Measurements from ENCODE around the gene NUP188. TPM values are rescaled to one million over a fixed set of nuclear protein-coding genes. Genes with fewer than 3 reads are reported as not detected.

NUP188 gene
- total and polyA plus RNA-seq, 2 of the 13 experiments (the other 11 are each of a cell fraction or from before 2014, with no cell fraction given): 28.0 to 38.5 TPM

DNA sequence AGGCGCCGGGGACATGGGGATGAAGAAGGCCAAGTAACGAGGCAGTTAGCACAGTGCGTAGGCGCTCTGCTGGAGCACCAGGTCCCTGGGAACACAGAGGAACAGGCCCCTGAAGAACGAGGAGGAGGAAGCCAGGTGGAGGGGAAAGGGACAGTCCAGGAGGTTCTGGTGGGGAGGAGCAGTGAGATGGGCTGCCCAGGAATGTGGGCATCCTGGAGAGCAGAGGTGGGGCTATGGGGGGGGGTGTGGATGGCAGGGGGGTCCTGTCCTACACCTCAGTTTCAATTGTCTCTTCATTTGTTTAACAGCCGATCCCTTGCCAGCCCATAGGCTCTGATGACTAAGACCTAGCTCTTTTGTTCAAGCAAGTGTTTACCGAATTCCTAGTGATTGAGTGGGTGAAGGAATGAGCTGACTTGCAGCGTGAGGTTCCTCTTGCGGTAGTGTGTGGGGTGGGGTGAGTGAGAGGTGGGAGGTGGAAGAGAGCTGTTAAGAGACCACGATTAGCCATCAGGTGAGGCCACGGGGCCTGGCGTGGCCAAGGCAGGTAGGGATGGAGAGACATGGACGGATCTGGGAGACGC is 35.1 kb upstream of the NUP188 start:
- Histone ChIP-seq H3K27me3 (ENCODE audit: control insufficient read depth in 1 of 2, insufficient read depth in 2 of 2, low read length in 2 of 2) (no peaks in the 10 kb centered on the region), H3K79me2 (ENCODE audit: insufficient read depth, low read length) (peaks cover 9% of the 10 kb centered on the region), H3K36me3 (replicated peaks in 1 of 2; ENCODE audit: control insufficient read depth in 1 of 2, insufficient read depth in 2 of 2, low read length in 2 of 2) (peaks cover 32 to 51% of the 10 kb centered on the region in 2 experiments), H3K27ac (ENCODE audit: extremely low read length, insufficient read depth, low read length) (peak overlapping the region; percentile 70), H3K4me3 (replicated peaks in 1 of 3; ENCODE audit: insufficient read depth in 1 of 3, low read depth in 2 of 3, low read length in 3 of 3) (no peak overlapping the region), H3K9ac (ENCODE audit: insufficient read depth, low read depth, low read length) (peak overlapping the region; percentile 45; the same call in 1 of the 2 replicates), H2AFZ (ENCODE audit: low read length) (no peak overlapping the region), H4K20me1 (ENCODE audit: insufficient read depth, low read length) (no peaks in the 10 kb centered on the region), H3K4me1 (ENCODE audit: insufficient read depth, low read length) (peaks cover 67% of the 10 kb centered on the region), H3K9me3 (ENCODE audit: low read length) (no peaks in the 10 kb centered on the region), H3K4me2 (ENCODE audit: low read depth, low read length) (peak overlapping the region; percentile 36; the same call in 1 of the 2 replicates)
- peak; percentile 57 for ATAC-seq
- in situ Hi-C loops (cut with HindIII; ENCODE audit: extremely low pct_ligation_motif_present, low pct_unique_long_range_greater_than_20kb) (no loop called here), intact Hi-C loops (cut with micrococcal nuclease; ENCODE audit: unreplicated experiment) (no loop called here)
- ChIA-PET CTCF (ENCODE audit: low intra/inter-chr PET ratio, low total read pairs) (no interaction called here), POLR2A (interaction anchor here (0.9 to 2.8 kb wide), 5 partner anchors 10 to 36 kb away, joined by 3 to 14 read pairs (median 6); partner anchors contain the start of genes KYAT1 and LRRC8A)
- FAIRE-seq: peak; percentile 71
- WGBS (ENCODE audit: low lambda C conversion rate): 61% methylated on average over 15 of the region's 15 CpGs
- peak; percentile 91 for DNase-seq (ENCODE audit: low spot score)
- BruUV-seq (replicated peaks): no TSS peak
- TF ChIP-seq ZBTB38 (CRISPR knock-in tag; IDR thresholded peaks at IDR 0.05) (peak; percentile 47), ZNF614 (CRISPR knock-in tag; IDR thresholded peaks at IDR 0.05; ENCODE audit: borderline replicate concordance) (peak; percentile 39; the same call in 1 of the 2 replicates), SMARCC2 (IDR thresholded peaks at IDR 0.05) (no peak), FOXA1 (IDR thresholded peaks at IDR 0.05) (no peak), FOXA1 (CRISPR knock-in tag; IDR thresholded peaks at IDR 0.05) (0 out of 2 replicates have a peak, but pooled peaks have one; percentile 7), ELK4 (CRISPR knock-in tag; IDR thresholded peaks at IDR 0.05; ENCODE audit: borderline replicate concordance) (no peak), SAP130 (CRISPR knock-in tag; IDR thresholded peaks at IDR 0.05; ENCODE audit: low read depth) (peak; percentile 50; the same call in 1 of the 2 replicates), LCORL (IDR thresholded peaks at IDR 0.05) (no peak), LCORL (CRISPR knock-in tag; IDR thresholded peaks at IDR 0.05) (no peak), ZBTB3 (CRISPR knock-in tag; IDR thresholded peaks at IDR 0.05; ENCODE audit: borderline replicate concordance, low read depth) (no peak), REL (CRISPR knock-in tag; conservative IDR thresholded peaks at IDR 0.05) (no peak), ZNF776 (CRISPR knock-in tag; IDR thresholded peaks at IDR 0.05) (no peak), NAIF1 (CRISPR knock-in tag; IDR thresholded peaks at IDR 0.05; ENCODE audit: borderline replicate concordance) (no peak), TEAD3 (CRISPR knock-in tag; optimal IDR thresholded peaks at IDR 0.05; ENCODE audit: borderline replicate concordance) (peak; percentile 80), AKAP8 (CRISPR knock-in tag; IDR thresholded peaks at IDR 0.05) (no peak), MXD3 (CRISPR knock-in tag; IDR thresholded peaks at IDR 0.05) (no peak), FOXA3 (CRISPR knock-in tag; IDR thresholded peaks at IDR 0.05) (0 out of 2 replicates have a peak, but pooled peaks have one; percentile 18), HNRNPUL1 (IDR thresholded peaks at IDR 0.05; ENCODE audit: low read depth, low read length) (no peak), TIGD3 (CRISPR knock-in tag; IDR thresholded peaks at IDR 0.05; ENCODE audit: borderline replicate concordance) (peak; percentile 40; the same call in 1 of the 2 replicates), FOXP4 (CRISPR knock-in tag; IDR thresholded peaks at IDR 0.05) (peak; percentile 16; the same call in 1 of the 2 replicates), BCL6 (CRISPR knock-in tag; IDR thresholded peaks at IDR 0.05) (0 out of 2 replicates have a peak, but pooled peaks have one; percentile 11), ZNF792 (CRISPR knock-in tag; IDR thresholded peaks at IDR 0.05) (peak; percentile 56; the same call in 1 of the 2 replicates)

Measured in HepG2 (cell line).